GM19043 (cell line): ENCODE results near the gene UBE2E2.

Source experiments
- ATAC-seq: cut with Tn5 transposase; IDR thresholded peaks from one replicate; pipeline ENCODE4 v1.9.1; 2021; ENCODE audit warnings: low read depth; ENCODE audit not compliant: unreplicated experiment

The UBE2E2 gene

DNA sequence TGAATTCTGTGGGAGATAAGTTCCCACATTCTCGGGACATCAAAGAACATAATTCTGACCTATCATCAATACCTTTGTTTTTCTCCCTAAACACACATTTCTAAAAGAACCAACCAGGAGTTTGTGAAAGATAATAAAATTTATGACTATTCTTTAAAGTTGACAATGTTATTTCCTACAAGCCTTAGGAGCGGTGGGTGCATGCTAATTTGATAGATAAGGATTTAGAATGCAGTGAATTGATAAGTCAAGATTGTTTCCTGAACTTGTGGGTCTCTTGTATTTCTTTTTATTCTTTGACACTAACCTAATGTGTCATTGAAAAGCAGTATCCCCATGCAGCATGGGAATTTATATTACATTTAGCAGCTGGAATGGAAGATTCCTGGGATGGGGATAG, 10.3 kb upstream of the UBE2E2 start:
- ATAC-seq, result no peak

DNA sequence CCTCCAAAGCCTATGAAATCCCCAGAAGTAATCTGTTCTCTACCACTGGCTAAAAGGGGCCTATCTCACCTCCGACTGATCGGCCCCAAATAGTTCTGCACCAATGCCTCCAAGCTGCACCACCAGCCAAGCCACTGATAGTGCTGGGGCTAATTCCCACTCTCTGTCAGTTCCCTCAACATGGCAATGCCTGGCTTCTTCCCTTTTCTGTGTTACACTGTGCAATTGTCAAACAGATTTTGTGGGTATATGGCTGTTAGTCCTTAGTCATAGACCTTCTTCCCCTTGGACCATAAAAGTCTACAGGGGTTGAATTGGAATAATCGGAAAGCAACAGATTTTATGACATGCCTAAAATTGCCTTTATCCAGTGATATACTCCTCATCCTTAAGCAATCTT, 9.3 kb upstream of the UBE2E2 start:
- no peak for ATAC-seq

DNA sequence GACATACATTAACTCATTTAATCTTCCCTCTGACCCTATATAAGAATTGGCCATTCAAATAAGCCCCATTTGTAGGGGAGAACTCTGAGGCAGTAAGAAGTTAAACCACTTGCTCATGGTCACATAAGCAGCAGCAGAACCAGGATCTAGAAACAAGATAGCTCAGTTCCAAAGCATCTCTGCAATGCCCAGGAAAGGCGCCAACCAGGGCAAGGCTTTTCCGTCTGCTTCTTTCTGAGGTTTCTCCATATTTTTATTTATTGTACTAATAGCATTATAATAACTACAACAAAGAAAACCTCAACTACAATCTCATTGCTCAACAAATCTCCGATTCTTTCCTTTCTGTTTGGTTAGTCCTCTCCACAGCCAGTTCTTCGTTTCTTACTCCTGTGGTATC, 4.3 kb upstream of the UBE2E2 start:
- no peak for ATAC-seq

DNA sequence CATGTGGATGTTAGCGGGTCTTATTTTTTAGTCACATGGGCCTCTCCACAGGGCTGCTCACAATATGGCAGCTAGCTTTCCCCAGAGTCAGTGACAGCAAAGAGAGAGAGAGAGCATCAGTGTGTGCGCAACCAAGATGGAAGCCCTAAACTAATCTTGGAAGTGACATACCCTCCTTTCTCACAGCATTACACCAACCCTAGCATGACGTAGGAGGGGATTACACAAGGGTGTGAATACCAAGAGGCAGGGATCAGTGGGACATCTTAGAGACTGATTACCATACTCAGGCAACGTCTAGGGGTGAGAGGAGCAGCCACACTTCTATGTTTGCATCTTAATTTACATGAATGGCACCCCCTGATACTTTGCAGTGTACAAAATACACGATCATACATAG, 3.5 kb upstream of the UBE2E2 start:
- ATAC-seq, result no peak

DNA sequence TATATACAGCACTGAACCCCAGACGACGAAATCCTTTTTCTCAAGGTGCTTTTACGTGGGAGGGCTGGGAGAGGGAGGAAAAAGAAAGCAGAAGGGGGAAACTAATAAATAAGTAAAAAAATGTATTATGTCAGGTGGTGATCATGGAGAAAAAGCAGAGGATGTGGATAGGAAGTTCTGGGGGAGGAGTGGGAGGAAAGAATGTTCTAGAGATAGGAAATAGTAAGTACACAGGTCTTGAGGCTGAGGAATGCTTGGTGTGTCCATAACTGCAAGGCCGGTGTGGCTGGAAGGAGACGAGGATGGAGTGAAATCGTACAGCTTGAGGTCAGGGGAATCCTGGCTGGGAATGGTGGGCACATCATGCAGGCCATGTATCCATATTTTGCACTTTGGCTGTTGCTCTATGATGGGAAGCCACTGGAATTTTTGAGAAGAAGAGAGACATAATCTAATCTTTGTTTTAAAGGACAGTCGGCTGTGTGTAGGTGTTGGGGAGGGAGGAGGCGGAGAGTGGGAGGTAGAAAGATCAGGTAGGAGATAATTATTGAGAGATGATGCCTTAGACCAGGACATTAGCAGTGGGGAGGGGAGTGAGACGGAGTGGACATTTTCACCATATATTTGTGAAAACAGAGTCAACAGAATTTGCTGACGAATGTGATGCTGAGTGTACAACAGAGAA, 1.8 kb upstream of the UBE2E2 start:
- no peak for ATAC-seq

DNA sequence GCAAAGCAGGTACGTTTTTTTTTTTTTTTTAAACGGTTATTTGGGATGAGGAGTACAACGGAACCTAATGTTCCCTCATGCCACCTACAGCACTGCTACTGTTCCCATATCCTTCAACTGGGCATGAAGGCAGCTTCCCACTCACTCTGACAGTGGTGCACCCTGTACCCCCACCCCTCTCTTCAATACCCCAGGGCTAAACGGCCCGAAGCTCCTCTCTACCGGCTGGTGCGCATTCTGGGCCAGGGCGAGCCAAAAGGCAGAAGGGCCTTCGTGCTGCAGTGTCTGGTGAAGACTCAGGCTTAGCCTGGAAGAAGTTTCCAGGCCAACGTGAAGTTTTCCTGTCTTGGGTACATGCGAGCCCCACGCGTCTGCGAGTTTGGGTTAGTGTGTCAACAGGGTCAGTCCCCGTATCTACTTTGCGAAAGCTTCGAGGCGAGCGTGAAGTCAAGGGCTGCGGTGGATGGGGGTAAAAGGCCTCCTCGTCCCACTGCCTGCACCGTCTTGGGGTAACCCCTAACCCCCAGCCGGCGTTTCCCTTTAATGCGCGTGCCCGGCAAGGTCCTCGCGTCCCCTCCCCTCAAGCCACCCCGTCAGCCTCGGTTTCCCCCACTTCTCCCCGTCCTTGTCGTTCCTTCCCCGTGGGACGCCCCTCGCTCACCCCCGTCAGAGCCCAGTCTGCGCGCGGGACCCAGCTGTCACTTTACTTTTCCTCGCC, 765 bp upstream of the UBE2E2 start:
- ATAC-seq, result peak; percentile 22

DNA sequence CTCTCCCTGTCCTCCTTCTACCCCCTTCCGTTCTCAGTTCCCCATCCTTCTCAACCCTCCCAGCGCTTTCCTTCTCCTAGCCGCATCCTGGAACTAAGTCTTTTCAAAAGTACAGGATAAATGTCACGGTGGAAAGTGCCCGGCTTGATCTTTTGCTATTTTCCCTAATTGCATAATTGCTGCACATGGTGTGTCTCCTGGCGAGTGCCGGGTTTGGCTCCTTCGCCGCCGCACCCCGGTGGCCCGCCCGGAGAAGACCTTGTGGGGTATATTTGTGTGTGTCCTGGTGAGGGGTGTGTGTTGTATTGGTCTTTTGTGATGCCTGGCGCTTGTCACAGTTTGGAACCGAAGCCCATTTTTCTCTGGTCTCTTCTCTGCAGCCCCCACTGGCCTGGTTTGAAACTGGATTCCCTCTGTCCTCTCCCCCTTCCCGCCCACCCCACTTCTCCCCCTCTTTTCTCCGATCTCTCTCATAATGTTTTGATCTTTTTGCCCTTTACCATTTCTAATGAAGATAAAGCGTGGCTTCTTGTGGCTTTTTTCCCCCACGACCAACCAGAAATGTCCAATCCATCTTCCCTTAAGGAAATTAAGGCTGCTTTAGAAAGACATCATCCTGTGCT, 692 bp downstream of the UBE2E2 start:
- peak; percentile 15 for ATAC-seq

DNA sequence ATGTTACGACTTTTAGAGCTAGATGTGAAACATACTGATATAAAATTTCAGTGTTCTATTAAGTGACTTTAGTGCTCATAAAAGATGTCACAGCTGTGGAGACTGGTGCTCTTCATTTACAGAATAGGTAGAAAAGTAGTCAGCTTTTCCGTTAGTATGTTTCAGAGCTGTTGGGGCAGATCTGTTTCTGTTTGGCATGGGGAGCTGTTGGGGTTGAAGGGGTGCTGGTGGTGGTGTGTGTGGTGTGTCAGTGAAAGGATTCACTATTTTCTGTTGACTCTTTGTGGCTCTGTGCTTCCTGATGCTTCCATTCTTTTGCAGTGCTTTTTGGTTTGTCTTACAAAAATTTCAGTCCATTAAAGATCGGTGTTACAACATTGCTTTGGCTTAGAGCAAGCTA, 3.2 kb downstream of the UBE2E2 start:
- no peak for ATAC-seq

DNA sequence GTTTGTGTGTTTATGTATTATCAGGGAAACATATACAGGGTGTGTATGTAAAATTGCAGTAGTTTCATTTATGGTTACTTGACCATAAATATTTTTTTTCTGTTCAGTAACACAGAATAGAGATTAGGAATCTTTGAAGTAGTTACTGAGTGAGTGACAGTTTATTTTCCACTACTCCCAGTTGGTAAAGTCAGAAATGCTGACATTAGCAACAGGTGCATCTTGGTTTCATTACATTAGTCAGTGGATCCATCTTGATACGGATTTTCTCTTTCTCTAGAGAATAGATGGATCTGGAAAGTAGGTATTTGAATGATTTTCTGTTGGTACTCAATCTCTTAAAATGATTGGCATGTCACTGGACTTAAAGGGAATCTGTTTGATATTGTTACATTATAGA, 6.0 kb downstream of the UBE2E2 start:
- ATAC-seq, result no peak

DNA sequence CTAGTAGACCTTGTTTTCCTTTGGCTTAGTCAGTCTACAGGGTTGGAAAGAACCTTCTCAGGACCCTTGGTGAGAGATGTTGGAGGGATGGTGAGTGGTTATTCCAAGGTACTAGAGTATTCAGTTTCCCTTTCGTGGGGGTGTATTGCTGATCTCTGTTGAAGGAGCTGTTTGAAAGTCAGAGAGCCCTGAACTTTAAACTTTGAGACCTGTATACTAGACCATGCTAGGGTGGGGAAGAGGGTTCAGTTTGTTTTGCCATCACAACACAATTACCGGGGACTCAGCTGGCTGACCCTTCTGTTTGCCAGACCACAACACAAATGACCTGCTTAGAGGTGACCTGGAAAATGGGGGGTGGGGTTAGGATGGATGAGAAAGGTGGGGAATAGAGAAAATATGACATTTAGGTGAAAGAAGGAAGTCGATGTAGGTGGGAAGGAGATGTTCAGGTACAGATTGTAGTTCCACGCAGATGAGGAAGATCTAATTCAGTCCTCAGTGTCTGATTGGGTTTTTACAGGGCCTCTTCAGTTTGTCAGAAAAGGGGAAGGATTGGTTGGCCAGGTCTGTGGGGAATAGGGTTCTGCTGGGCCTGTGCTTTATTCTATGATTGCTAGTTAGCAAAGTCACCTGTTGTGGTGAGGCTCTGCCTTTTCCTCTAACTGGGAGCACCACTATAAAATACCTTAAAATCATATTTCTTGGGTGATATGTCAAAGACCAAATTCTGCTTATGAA, 6.8 kb downstream of the UBE2E2 start:
- no peak for ATAC-seq

DNA sequence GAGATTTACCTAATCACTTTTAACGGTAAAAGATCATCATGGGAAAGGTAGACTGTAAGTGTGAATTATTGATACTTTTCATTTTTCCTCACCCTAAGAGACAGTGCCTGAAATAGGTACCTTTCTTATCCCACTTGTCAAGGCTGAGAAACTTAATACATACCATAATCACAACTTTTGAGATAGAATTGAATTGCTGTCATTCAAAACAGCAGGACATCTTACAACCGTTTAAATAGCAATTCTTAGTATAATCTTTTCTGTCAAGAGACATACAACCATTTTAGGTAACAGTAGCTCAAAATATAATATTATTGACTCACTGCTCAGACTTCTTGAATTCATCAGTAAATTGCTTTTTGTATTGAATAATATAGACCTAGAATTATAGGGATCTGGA, 10.7 kb downstream of the UBE2E2 start:
- ATAC-seq, result no peak

DNA sequence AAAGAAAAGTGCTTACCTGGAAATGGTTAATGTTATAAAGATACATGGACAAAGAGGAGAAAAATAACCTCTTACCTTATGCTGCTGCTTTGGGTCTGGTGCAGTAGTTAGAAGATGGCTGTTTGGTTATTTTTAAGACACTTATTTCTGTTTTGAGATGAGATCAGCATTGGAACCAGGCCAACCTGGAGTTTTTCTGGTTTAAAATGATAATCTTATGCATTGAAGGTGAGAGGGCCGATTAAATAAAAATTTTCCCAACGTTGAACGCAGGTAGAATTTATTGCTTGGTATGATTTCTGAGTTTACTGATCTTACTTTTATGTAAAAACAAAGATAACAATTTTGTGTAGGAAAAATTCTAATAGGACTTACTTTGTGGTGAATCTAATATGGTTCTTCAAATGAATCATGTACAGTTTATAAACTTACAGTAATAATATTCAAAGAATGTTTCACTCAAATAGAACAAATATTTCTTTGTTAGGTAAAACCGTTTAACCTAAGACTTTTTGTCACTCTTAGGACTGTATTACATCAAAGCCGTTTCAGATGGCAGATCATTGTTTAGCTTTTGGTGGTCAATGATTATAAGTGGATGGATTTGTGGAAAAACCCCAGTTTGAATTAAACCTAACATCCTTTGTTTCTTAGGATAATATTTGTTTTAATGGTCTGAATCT, 14.9 kb downstream of the UBE2E2 start:
- no peak for ATAC-seq

DNA sequence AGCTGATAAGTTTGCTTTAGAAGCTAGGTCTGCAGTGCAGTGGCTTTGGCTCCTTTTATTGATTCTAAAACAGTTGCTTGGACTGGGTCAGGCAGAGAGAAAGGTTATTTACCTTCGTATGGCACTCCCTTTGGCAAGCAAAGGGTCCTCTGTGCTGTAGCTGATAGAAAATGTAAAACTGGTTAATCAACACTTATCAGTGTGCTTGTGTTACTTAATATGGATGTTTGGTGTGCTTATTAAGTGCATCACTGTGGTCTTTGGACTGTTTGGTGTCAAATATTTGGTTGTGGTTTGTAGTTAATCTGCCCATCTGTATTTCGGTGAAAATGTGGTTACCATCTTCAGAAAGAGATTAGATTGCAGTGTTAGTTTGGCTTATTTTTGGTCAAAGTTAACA, 16.0 kb downstream of the UBE2E2 start:
- ATAC-seq, result peak; percentile 47

DNA sequence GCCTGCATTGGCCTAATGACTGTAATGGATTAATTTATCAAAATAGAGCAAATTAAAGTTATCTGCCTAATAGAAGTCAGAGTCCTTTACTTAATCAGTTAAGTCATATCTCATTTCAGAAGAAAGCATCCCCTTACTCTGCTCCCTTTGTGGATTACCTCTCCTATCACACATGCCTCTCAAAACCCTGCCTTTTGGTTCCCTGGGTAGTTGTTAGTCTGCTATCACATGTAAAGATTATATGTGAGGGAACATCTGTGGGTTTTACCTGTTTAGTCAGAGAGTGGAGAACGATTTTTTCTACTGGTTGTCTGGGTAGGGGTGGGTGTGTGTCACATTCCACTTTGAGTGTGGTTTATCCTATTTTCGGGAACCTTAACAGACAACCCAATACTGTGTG, 16.4 kb downstream of the UBE2E2 start:
- peak; percentile 44 for ATAC-seq

DNA sequence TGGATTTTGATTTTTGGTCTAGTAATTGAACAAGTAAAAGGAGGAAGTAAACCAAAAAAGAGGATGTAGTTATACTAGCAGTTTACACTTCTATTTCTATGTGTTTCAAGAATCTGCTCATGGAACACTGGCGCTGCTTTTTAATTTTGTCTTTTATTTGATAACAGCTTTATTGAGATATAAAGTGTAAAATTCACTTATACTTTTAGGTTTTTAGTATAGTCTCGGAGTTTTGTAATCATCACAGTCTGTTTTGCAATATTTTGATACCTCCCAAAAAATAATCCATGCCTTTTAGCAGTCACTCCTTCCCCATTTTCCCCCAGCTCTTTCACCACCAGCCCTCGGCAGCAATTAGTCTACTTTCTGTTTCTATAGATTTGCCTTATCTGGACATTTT, 18.0 kb downstream of the UBE2E2 start:
- ATAC-seq, result no peak

DNA sequence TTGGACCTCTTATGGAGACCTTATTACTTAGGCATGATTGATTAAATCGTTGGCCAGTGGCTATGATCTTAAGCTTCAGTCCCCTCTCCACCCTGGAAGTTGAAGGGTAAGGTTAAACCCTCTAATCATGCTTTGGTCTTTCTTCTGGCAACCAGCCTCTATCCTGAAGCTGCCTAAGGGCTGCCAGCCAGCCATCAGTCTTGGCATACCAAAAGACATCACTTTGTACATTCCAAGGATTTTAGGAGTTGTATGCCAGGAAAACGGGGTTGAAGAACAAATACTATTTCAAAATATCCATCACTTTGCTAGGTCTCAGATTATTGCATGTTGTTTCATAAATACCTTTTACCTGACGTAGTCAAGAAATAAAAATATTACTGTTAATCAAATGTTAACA, 28.9 kb downstream of the UBE2E2 start:
- ATAC-seq, result no peak

DNA sequence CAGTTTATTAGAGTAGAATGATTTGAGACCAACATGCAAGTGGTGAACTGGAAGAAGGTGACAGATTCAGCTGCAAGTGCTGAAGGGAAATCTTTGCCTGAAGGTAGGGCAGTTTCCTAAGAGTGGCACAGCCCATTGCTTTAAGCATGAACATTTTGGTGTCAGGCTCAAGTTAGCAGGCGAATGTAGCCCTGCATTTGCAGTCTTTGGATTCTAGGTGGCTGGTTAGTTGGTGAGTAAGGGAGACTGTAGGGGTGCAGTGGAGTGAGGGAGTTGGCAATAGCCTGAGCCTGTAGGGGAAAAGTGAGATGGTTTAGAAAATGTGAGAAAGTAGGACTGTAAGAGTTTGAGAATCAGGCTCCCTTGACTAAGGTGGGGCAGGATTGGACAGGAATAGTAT, 29.7 kb downstream of the UBE2E2 start:
- ATAC-seq, result no peak

DNA sequence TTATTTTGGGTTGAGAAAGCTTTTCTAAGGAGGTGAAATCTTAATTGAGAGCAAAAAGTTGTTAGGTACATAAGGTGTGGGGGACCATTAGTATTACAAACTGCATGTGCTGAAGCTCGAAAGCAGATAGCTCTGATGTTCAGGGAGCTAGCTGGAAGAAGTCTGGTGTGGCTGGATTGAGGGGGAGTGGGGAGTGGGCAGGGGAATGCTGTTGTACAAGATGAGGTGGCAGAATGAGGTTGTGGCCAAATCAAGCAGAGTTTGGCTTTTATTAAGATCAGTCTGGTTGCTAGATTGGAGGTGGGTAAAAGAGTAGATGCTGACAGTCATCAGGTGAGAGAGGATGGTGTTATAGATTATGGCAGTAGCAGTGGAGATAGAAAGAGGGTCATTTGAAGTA, 32.1 kb downstream of the UBE2E2 start:
- ATAC-seq, result no peak

DNA sequence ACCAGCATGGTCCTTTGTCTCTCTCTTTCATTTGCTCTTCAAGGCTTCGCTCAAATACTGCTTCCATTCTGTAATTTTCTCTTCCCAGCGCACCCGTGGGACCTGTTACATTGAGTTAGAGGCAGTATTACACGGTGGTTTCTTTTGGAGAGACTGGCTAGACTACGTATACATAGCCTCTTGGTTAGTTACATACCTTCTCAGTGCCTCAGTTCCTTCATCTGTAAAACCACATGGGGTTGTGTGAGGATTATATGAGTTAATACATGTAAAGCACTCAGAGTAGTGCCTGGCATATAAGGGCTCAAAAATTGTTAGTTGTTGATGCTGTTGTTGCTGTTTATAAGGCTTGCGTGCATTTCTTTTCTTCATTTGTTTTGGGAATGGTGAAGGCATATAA, 33.8 kb downstream of the UBE2E2 start:
- ATAC-seq, result no peak

DNA sequence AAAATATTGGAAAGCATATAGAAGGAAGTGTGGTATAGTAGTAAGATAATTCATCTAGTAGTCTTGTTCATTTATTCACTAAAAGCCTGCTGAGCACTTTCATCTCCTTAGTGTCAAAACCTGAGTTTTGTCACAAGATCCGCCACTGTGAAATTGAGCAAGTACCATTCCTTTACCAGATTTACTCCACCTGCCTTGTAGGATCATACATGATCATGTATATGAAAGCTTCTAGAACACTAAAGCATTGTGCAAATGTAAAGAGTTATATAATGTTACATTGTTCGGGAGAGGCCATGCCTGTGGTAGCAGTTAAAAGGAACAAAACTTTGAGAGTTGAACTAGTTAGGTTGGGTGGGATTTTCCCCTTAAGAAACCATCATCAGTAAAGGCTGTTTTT, 35.0 kb downstream of the UBE2E2 start:
- no peak for ATAC-seq

DNA sequence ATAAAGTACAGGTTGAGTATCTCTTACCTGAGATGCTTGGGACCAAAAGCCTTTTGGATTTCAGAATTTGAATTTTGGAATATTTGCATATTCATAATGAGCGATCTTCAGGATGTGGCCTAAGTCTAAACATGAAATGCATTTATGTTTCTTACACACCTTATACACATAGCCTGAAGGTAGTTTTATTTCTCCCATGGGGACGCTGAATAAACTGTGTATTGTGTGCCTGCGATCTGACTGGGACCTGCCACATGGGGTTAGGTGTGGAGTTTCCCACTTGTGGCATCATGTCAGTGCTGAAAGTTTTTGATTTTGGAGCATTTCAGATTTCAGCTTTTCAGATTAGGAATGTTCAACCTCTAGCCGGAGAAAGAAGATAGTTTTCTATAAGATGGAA, 35.5 kb downstream of the UBE2E2 start:
- ATAC-seq, result no peak
